ENCODE data around the gene TNP2.
A peak's percentile ranks its signal among the peaks of the same experiment; 100 is the strongest.

The TNP2 gene

DNA sequence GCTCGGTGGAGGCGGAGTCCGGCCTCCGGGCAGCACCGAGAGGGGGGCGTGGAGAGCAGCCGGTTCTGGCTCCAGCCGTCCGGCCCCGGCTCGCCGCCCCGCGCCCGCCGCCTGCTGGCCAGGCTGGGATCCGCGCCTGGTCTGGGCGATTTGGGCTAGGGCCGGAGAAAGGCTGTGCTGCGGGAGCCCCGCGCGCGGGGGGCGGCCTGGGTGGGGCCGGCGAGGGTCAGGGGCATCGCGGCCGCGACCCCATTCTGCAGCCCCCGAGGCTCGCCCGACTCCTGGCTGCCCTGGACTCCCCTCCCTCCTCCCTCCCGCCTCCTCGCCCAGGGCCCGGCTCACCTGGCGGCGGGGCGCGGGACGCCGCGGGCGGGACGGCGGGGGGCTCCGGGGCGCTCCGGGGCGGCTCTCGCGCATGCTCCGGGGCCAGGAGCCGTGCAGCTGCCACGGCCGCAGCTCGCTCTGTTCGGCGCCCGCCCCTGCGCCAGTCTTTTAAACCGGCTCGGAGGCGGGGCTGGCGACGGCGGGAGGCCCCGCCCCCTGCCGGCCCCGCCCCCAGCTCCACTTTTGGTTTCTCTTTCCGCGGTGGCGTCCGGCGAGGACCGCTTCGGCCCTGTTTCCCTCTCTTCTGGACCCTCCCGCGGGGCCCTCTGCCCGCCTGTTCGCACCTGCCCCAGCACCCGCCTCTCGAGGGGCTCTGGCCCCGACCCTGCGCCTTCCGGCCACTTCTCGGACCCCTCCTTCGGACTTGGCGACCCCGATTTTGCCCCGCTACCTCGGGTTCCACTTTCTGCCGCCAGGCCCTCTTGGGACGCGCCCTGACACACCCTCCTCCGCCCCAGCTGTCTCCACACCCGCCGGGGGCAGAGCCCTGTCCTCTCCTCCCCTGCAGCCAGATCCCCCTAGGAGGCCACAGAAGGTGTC, 13.1 kb downstream of the TNP2 start, which contains the start of gene SOCS1:
TSS of gene SOCS1 (minus strand) at position 468 of the 924 bp plus-strand sequence. CDS start 726 bp downstream, outside the sequence.
- peak; percentile 88 for DNase-seq (ENCODE audit: low spot score)

DNA sequence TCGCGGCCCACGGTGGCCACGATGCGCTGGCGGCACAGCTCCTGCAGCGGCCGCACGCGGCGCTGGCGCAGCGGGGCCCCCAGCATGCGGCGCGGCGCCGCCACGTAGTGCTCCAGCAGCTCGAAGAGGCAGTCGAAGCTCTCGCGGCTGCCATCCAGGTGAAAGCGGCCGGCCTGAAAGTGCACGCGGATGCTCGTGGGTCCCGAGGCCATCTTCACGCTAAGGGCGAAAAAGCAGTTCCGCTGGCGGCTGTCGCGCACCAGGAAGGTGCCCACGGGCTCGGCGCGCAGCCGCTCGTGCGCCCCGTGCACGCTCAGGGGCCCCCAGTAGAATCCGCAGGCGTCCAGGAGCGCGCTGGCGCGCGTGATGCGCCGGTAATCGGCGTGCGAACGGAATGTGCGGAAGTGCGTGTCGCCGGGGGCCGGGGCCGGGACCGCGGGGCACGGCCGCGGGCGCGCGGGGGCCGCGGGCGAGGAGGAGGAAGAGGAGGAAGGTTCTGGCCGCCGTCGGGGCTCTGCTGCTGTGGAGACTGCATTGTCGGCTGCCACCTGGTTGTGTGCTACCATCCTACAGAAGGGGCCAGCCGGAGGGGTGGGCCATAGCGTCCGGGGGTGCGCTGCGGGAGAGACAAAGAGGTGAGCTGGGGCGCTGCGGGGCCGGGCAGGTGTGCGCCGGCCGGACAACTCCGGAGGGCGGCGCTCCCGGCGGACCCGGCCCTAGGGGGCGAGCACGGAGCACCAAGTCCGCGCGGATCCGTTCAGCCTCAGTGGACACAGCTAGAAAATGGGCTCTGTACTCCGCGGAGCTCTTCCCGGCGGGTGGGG, 14.0 kb downstream of the TNP2 start:
- peak; percentile 53 for DNase-seq (ENCODE audit: low spot score)

DNA sequence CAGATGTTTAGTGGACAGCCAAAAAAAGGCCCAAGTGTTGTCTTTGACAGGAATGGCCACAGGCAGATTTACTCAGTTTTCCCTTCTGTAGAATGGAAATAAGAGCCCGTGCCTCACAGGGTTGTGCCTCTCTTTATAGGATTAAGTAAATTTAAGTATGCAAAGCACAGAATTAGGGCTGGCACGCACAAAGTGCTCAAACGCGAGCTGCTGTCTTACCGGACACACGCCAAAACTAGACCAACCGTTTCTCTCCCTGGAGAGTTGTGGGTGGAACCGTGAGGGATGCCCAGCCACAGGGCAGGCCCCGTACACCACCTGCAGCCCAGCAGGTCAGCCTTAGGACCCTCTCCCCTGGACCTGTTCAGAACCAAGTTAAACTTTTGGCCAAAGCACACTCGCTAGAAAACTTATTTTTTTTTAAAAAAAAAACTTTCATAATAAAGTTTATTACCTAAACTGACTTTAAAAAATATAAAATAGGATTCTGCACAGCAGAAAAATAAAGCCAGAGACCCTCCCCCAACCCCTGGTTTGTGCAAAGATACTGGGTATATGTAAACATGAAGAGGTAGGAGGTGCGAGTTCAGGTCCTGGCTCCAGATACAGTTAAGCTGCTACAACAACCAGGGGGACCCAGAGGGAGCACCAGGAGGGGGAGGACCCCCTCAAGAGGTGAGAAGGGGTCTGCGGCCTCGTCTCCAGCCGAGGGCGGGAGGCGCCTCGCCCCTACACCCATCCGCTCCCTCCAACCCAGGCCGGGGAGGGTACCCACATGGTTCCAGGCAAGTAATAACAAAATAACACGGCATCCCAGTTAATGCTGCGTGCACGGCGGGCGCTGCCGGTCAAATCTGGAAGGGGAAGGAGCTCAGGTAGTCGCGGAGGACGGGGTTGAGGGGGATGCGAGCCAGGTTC, 14.9 kb downstream of the TNP2 start:
- DNase-seq (ENCODE audit: low spot score): no peak

DNA sequence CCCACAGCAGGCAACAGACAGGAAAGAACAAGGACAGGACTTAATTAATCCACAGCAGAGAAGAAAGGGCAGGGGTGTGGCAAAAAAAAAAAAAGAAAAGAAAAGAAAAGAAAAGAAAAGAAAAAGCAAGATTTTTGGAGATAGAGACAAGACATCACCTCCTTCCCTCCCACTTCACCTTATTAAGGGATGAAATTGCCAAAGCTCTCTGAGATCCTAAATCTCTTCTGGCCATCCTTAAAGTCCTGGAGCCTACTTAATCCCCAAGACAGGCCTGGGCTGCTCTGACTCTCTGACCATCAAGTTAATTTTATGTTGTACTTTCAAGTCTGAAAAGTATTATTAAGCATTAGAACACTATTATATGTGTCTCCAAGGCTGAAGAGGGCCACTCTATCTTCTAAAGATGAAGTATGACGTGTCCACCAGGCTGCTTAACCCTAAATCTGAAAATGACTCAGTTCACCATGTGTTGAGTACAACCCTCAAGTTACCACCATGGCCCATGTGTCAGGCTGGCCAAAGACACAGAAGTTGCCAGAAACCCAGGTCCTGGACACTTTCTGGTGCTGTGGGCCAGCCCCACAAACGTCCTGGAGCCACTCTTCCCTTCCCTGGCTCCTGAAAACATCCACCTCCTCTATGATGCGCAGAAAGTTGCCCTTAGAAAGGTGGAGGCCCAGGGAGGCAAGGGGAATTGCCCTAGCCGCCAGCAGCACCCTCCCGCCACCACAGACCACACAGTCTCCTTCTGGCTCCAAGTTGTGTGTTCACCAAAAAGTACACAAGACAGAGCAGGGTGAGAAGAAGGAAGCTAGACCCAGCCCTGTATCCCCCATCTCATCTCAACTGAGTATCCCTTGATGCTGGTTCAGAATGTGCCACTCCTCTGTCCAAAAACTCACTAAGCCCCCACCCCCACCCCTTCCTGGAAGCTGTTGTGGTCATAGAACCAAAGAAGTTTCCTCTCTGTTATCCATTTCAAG, 15.8 kb downstream of the TNP2 start:
- DNase-seq (ENCODE audit: low spot score): no peak

DNA sequence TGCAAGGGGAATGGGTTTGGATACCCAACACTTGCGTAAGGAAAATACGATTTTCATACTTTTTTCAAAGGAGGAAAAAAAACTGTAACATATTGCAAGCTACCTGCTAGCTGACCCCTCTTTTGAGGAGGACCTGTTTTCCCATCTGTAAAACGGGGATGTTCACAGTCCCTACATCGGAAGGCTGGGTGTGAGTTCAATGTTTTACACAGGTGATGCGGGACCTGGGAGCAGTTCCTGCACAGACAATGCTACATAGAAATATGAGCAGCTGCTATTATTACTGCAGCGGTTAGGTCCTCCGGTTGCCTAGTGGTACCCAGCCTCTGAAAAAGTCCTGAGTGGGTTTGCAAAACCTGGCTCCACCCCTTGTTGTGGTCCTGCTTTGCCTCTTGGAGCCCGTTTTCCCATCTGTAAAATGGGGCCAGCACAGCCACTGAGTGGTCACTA, 16.6 kb downstream of the TNP2 start:
- DNase-seq (ENCODE audit: low spot score): no peak

DNA sequence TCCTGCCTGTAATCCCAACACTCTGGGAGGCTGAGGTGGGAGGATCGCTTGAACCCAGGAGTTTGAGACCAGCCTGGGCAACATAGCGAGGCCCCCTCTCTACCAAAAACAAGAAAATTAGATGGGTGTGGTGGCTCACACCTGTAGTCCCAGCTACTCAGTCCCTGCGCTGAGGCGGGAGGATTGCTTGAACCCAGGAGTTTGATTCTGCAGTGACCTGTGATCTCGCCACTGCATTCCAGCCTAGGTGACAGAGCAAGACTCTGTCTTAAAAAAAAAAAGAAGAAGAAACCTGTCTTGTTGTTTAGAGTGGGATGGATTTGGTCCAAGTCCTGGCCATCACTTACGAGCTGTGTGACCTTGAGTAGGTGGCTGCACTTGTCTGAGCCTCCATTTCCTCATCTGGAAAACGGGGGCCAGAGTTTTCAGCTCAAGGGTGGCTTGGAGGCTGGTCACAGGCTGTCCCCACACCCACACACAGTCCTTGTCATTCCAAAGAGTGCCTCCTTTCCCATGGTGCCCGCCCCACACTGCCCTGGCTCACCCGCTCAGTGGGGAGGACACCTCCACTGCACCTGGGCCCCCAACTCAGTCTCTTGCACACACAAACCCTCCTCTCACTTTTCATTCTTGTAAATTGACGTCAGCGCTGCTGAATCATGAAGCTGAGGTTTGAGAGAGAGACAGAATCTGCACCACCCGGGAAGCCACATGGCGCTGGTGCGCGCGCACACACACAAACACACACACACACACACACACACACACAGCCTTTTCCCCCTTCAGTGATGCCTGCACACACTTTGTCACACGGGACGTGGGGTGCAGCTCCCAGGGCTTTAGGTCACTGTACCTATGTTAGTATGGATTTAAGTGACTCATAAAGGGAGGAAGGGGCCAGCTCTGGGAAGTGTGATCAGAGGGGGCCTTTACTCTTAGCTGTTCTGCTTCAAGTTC, 17.3 kb downstream of the TNP2 start:
- peak; percentile 45 for DNase-seq (ENCODE audit: low spot score)

DNA sequence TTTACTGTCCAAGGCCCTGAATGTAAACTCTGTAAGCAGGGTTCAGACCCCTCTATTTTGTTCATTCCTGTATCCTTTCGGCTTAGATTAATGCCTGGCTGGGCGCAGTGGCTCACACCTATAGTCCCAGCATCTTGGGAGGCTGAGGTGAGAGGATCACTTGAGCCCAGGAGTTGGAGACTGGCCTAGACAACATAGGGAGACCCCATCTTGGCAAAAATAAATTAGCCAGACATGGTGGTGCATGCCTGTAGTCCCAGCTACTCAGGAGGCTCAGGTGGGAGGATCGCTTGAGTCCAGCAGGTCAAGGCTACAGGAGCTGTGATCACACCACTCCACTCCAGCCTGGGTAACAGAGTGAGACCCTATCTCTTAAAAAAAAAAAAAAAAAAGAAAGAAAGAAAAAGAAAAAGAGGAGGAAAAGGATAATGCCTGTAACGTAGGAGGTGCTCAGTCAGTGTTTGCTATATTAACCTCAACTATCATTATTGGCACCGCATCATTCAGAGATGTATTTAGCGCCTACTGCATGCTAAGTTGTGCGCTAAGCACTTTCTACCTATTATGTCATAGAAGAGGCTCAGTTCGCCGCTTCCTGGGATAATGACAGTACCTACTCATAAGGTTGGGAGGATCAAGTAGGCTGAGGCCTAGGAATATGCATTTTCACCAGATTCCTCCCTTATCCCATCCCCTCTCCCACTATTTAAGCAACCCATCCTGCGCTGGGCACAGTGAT, 18.2 kb downstream of the TNP2 start:
- DNase-seq (ENCODE audit: low spot score): no peak

DNA sequence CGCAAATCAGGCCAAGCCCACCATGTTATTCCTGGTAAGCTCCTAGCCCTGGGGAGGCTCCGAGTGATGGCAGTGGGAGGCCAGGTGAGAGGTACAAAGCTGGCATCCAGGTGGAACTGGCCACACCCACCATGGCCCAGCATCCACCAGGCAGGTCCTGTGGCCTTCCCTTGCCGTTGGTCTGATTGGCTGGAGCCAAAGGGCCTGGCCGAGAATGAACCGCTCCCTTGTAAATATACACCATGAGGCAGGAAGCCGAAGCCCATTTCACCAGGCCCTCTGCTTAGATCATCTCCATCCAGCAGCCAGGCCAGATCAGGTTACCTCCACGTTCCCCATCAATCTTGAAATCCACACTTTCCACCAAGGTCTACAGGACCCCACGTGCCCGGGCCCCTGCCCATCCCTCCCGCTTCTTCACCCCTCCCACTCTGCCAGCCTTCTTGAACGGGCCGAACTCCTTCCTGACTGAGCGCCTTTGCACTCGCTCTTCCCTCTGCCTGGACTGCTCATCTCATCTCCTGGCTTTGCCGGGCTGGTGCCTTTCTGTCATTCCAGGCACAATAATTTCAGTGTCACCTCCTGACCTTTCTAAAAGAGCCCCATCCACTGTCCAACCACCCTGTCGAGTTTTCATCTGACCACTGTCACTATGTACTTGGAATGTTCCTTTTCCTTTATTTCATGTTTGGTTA, 18.9 kb downstream of the TNP2 start:
- DNase-seq (ENCODE audit: low spot score): peak; percentile 30

DNA sequence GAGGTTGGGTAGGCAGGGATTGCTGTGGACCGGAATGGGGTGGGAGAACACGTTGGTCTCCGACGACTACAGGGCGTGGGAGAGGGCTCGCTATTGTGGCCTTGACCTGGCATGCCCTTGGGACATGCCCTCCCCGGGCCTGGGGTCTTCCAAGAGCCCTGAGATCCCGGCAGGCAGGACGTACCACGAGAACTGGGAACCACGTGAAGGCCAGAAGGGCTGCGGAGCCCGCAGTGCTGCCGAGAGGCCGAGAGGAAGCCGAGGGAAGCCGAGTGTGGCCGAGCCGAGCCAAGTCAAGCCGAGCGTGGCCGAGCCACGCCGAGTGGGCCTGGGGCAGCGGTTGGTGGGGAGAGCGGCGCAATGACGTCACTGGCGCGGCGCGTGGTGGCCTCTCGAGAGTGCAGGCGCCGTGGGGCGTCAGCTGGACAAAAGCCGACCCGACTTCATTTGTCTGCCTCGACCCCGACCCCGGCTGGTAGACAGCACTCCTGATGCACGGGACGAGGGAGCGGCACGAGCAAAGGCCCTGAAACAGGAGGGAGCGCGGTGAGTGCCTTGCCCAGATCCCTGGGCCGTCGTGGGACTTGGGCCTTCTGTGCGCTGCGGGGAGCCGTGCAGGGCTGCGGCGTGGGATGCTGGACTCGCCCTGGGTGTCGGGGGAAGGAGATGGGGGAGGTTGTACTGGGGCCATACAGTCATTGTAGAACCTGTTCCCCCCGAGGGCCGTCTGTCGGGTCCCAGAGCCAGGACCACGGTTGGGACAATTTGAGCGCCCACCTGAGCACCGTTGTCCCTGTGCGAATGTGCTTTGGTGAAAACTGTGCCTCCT, 19.7 kb downstream of the TNP2 start:
- DNase-seq (ENCODE audit: low spot score): no peak

DNA sequence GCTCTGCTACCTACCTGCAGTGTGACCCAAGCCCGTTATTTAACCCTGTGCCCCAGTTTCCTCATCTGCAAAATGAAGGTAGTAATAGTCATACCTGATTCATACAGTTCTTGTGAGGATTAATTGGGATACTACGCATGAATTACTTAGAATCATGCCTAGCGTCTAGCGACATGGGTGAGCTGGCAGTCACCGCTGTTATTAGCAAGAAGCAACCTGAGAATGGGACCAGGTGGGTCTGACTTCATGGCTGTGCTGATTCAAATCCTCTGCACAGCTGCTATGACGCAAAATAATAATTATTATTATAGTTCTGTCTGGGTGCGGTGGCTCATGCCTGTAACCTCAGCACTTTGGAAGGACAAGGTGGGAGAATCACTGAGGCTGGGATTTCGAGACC, 21.0 kb downstream of the TNP2 start:
- peak; percentile 33 for DNase-seq (ENCODE audit: low spot score)

DNA sequence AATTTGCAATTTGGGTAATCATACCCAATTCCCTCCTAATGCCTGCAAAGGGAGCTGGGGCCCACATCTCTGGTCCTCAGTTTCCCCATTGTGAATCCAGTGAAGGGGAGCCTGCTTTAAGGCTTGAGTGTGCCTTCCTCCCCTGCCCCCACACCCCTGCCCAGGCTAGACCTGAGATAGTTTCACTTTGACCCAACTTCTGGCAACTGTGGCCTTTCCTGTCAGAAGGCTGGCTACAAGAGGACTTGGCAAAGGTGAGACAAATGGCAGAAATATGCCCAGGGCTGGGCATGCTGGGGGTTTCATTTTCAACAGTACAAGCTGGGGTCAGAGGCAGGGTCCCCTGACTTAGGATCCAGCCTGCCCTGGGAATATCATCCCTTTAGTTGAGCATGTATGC, 23.1 kb downstream of the TNP2 start:
- no peak for DNase-seq (ENCODE audit: low spot score)

DNA sequence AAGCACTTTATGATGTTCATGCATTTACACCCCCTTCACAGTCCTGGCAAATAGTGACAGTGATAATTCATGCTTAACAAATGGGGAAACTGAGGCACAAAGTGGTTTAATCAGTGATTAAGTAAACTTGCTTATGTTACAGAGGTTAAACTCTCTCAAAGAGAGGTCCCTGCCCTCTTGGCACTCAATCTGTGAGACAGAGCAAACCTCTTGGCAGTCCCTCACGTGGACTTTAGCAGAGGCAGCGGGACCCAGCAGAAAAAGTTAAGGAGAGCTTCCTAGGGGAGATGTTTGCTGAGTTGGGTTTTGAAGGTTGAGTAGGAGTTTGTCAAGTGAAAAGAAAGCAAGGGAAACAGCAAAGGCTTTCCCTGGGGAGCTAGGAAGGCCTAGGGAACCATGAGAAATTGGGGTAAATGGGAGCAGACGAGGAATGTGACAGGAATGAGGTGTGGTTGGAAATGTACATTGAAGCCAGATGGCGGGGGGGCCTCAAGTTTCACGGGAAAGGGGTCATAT, 23.8 kb downstream of the TNP2 start:
- no peak for DNase-seq (ENCODE audit: low spot score)

DNA sequence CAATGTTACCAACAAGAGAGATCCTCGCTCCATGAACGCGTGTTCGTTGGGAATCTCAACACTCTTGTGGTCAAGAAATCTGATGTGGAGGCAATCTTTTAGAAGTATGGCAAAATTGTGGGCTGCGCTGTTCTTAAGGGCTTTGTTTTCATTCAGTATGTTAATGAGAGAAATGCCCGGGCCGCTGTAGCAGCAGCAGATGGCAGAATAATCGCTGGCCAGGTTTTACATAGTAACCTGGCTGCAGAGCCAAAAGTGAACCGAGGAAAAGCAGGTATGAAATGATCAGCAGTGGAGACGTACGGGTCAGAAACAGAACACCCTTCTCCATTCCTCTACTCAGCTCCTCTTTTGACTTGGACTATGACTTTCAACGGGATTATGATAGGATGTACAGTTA, 26.5 kb downstream of the TNP2 start:
- DNase-seq (ENCODE audit: low spot score): no peak

DNA sequence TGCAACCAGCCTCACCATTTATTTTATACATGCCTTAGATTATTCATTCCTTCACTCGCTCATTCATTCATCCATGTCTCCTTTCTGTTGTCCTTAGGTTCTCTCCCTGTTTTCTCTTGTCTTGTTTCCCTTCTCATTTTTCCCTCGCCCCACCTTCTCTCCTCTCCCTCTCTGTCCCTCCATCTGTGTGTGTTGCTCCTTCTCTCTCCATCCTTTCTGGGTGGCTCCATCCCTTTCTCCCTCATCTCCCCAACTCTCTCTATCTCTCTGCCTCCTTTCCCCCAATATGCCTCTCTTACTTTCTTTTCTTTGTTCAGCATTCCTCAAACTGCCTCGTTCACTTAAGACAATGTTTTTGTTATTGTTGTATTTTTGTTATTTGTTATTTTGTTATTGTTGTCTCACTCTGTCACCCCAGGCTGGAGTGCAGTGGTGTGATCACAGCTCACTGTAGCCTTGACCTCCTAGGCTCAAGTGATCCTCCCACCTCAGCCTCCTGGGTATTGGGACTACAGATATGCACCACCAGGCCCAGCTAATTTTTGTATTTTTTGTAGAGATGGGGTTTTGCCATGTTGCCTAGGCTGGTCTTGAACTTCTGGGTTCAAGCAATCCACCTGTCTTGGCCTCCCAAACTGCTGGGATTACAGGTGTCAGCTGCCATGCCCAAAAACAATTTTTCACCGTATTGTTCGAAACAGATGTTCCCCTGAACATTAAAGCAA, 27.5 kb downstream of the TNP2 start:
- DNase-seq (ENCODE audit: low spot score): no peak

DNA sequence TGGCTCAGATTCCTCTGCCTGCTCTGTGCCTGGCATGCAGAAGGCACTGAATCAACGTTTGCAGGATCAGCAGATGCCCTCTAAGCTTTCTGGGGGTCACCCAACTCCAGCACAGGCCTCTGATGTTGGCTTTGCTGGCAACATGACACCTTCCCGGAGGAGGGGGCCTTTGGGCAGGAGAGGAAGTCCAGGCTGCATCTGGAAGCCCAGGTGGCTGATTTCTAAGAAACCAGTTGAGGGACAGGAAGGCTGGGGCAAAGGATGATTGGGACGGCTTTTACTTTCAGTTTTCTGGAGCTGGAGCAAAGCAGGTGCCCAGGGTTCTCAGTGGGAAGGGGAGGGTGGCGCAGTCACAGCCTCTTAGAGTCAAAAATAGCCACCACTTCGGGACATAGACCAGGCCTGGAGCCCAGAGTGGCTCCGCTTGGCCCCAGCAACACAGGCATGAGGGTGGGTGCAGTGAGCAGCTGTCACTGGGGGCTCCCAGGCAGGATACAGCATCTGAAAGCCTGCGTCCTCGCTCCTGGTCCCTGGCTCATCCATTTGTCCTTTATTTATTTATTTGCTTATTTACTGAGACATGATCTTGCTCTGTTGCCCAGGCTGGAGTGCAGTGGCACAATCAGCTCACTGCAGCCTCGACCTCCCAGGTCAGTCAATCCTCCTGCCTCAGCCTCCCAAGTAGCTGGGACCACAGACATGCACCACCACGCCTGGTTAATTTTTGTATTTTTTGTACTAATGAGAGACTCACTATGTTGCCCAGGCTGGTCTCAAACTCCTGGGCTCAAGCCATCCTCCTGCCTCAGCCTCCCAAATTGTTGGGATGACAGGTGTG, 28.3 kb downstream of the TNP2 start:
- DNase-seq (ENCODE audit: low spot score): no peak
